COLO829 (cell line): ENCODE data around the gene DIAPH2.
"Not testable (repeated sequence)": the region's sequence is repeated elsewhere in the genome, so short reads cannot be mapped to it uniquely, and the experiment has no call there.

Experiments used
- DNase-seq: peaks from one replicate; pipeline ENCODE4 v3.0.0; 2012; ENCODE audit warnings: low spot score

DIAPH2 gene

GRCh38 chrX:96833333-96833732 is 148.7 kb downstream of the DIAPH2 start:
- no peak for DNase-seq

- DNase-seq, result no peak
These were observed 149.5 kb downstream of the DIAPH2 start for GRCh38 chrX:96834137-96834536.

- no peak for DNase-seq
These were observed 151.1 kb downstream of the DIAPH2 start for GRCh38 chrX:96835660-96836289.

GRCh38 chrX:96837808-96838207 is 153.2 kb downstream of the DIAPH2 start:
- no peak for DNase-seq

GRCh38 chrX:96838537-96838936 is 153.9 kb downstream of the DIAPH2 start:
- no peak for DNase-seq

GRCh38 chrX:96841325-96841724 is 156.7 kb downstream of the DIAPH2 start:
- DNase-seq, result no peak

- DNase-seq, result not testable (repeated sequence)
These were observed 157.2 kb downstream of the DIAPH2 start for GRCh38 chrX:96841866-96842265.

- DNase-seq, result no peak
These were observed 158.9 kb downstream of the DIAPH2 start for GRCh38 chrX:96843566-96843965.

- DNase-seq, result no peak
These were observed 162.2 kb downstream of the DIAPH2 start for GRCh38 chrX:96846841-96847240.

GRCh38 chrX:96859422-96859821 is 174.8 kb downstream of the DIAPH2 start:
- not testable (repeated sequence) for DNase-seq

GRCh38 chrX:96861218-96861617 is 176.6 kb downstream of the DIAPH2 start:
- DNase-seq, result no peak

- DNase-seq, result no peak
These were observed 177.0 kb downstream of the DIAPH2 start for GRCh38 chrX:96861661-96862060.

- DNase-seq, result no peak
These were observed 199.0 kb downstream of the DIAPH2 start, which contains the start of gene RPA4 for GRCh38 chrX:96883608-96884007. RPA4 (plus strand) TSS chrX:96883908; CDS start chrX:96884311, 403 bp downstream.

GRCh38 chrX:96884027-96884426 is 199.4 kb downstream of the DIAPH2 start:
- no peak for DNase-seq

GRCh38 chrX:96889726-96890125 is 205.1 kb downstream of the DIAPH2 start:
- no peak for DNase-seq

- DNase-seq, result no peak
These were observed 222.1 kb downstream of the DIAPH2 start for GRCh38 chrX:96906741-96907140.

- DNase-seq, result no peak
These were observed 223.1 kb downstream of the DIAPH2 start for GRCh38 chrX:96907516-96908272.

GRCh38 chrX:96909291-96909690 is 224.6 kb downstream of the DIAPH2 start:
- no peak for DNase-seq

- DNase-seq, result no peak
These were observed 234.2 kb downstream of the DIAPH2 start for GRCh38 chrX:96918864-96919263.

GRCh38 chrX:96919672-96920071 is 235.0 kb downstream of the DIAPH2 start:
- no peak for DNase-seq

- DNase-seq, result no peak
These were observed 239.9 kb downstream of the DIAPH2 start for GRCh38 chrX:96924581-96924980.

GRCh38 chrX:96929036-96929435 is 244.4 kb downstream of the DIAPH2 start:
- no peak for DNase-seq

GRCh38 chrX:96957718-96958117 is 273.1 kb downstream of the DIAPH2 start:
- DNase-seq, result no peak

GRCh38 chrX:96971812-96972211 is 287.2 kb downstream of the DIAPH2 start:
- DNase-seq, result no peak
